H9 (cell line): ENCODE results near the gene UBE2Q1. TPM values are rescaled to one million over a fixed set of nuclear protein-coding genes. Genes with fewer than 3 reads are reported as not detected.
A peak's percentile ranks its signal among the peaks of the same experiment; 100 is the strongest.

Experiments
- DNase-seq: peaks from one replicate; pipeline ENCODE4 v3.0.0-alpha.2; 2017
- H2AFZ ChIP-seq: one replicate; pipeline ENCODE4 v1.6.1; 2013; ENCODE audit warnings: mild to moderate bottlenecking, low read length, control low read depth, moderate library complexity
- H2AK5ac ChIP-seq: 2 replicates; pipeline ENCODE4 v1.6.1; 2013; ENCODE audit warnings: low read length, control low read depth, mixed read lengths; ENCODE audit not compliant: insufficient read length
- H2BK120ac ChIP-seq: one replicate; pipeline ENCODE4 v1.6.1; 2013; ENCODE audit warnings: low read depth, mild to moderate bottlenecking, low read length, control low read depth, inconsistent platforms; ENCODE audit not compliant: poor library complexity, severe bottlenecking
- H2BK12ac ChIP-seq: 2 replicates; pipeline ENCODE4 v1.6.1; 2013; ENCODE audit warnings: low read length, control low read depth, mixed read lengths, low read depth; ENCODE audit not compliant: insufficient read length
- H2BK15ac ChIP-seq: 2 replicates; pipeline ENCODE4 v1.6.1; 2013; ENCODE audit warnings: low read depth, low read length, control low read depth
- H2BK20ac ChIP-seq: one replicate; pipeline ENCODE4 v1.6.1; 2013; ENCODE audit warnings: low read depth, mild to moderate bottlenecking, low read length, control low read depth, inconsistent platforms; ENCODE audit not compliant: poor library complexity, severe bottlenecking
- H2BK5ac ChIP-seq: 2 replicates; pipeline ENCODE4 v1.6.1; 2013; ENCODE audit warnings: low read length, control low read depth, mixed read lengths; ENCODE audit not compliant: insufficient read length
- H3K14ac ChIP-seq: 2 replicates; pipeline ENCODE4 v1.6.1; 2013; ENCODE audit warnings: low read length, control low read depth; ENCODE audit not compliant: insufficient read depth
- H3K18ac ChIP-seq: 2 replicates; pipeline ENCODE4 v1.6.1; 2013; ENCODE audit warnings: low read depth, mild to moderate bottlenecking, mixed read lengths, low read length, control low read depth; ENCODE audit not compliant: insufficient read length
- H3K23ac ChIP-seq: 2 replicates; pipeline ENCODE4 v1.6.1; 2013; ENCODE audit warnings: low read length, control low read depth, mixed read lengths, low read depth; ENCODE audit not compliant: insufficient read length
- H3K23me2 ChIP-seq: 2 replicates; pipeline ENCODE4 v1.6.1; 2013; ENCODE audit warnings: low read depth, mild to moderate bottlenecking, mixed read lengths, low read length, control low read depth; ENCODE audit not compliant: insufficient read length, poor library complexity, severe bottlenecking
- H3K27ac ChIP-seq: 2 replicates; pipeline ENCODE4 v1.5.1; 2013; ENCODE audit warnings: low read length, control low read depth, mixed read lengths, low read depth; ENCODE audit not compliant: insufficient read length
- H3K27me3 ChIP-seq: 2 replicates; pipeline ENCODE4 v1.6.1; 2013; ENCODE audit warnings: low read length, control low read depth, inconsistent platforms; ENCODE audit not compliant: insufficient read depth
- H3K4ac ChIP-seq: 2 replicates; pipeline ENCODE4 v1.6.1; 2013; ENCODE audit warnings: low read depth, mild to moderate bottlenecking, control low read depth, inconsistent platforms, low read length, moderate library complexity
- H3K4me1 ChIP-seq: 2 replicates; pipeline ENCODE4 v1.6.1; 2013; ENCODE audit warnings: low read length, control low read depth, inconsistent platforms; ENCODE audit not compliant: insufficient read depth
- H3K4me2 ChIP-seq: 2 replicates; pipeline ENCODE4 v1.6.1; 2013; ENCODE audit warnings: low read length, control low read depth, mixed read lengths; ENCODE audit not compliant: insufficient read length, insufficient read depth
- H3K56ac ChIP-seq: 2 replicates; pipeline ENCODE4 v1.6.1; 2013; ENCODE audit warnings: low read depth, mild to moderate bottlenecking, mixed read lengths, low read length, control low read depth; ENCODE audit not compliant: insufficient read length
- H3K79me1 ChIP-seq: 2 replicates; pipeline ENCODE4 v1.6.1; 2013; ENCODE audit warnings: low read depth, mild to moderate bottlenecking, moderate library complexity, low read length, control low read depth, inconsistent platforms; ENCODE audit not compliant: insufficient read depth, poor library complexity, severe bottlenecking
- H3K79me2 ChIP-seq: 2 replicates; pipeline ENCODE4 v1.6.1; 2013; ENCODE audit warnings: low read length, control low read depth, inconsistent platforms; ENCODE audit not compliant: insufficient read depth
- H3K9ac ChIP-seq: 2 replicates; pipeline ENCODE4 v1.6.1; 2013; ENCODE audit warnings: low read length, control low read depth, mixed read lengths; ENCODE audit not compliant: insufficient read length; ENCODE audit errors: extremely low read depth
- H3K9me3 ChIP-seq: one replicate; pipeline ENCODE4 v1.6.1; 2013; ENCODE audit warnings: low read depth, low read length, inconsistent platforms; ENCODE audit not compliant: control insufficient read depth
- H3T11ph ChIP-seq: one replicate; pipeline ENCODE4 v1.6.1; 2013; ENCODE audit warnings: mild to moderate bottlenecking, low read length, control low read depth, inconsistent platforms
- H4K20me1 ChIP-seq: one replicate; pipeline ENCODE4 v1.6.1; 2013; ENCODE audit not compliant: control insufficient read depth, insufficient read length, insufficient read depth
- H4K5ac ChIP-seq: 2 replicates; pipeline ENCODE4 v1.6.1; 2013; ENCODE audit warnings: low read depth, mild to moderate bottlenecking, mixed read lengths, low read length, control low read depth; ENCODE audit not compliant: insufficient read length
- H4K8ac ChIP-seq: replicated peaks from 2 replicates; pipeline ENCODE4 v1.6.1; 2013; ENCODE audit warnings: low read length, control low read depth, mixed read lengths, low read depth; ENCODE audit not compliant: insufficient read length
- H4K91ac ChIP-seq: 2 replicates; pipeline ENCODE4 v1.6.1; 2013; ENCODE audit warnings: low read depth, mild to moderate bottlenecking, moderate library complexity, mixed read lengths, low read length, control low read depth; ENCODE audit not compliant: insufficient read length
- H3K27ac Mint-ChIP-seq, 3 experiments: 2 replicates in 2 of 3; 3 replicates in 1 of 3; pipeline ENCODE4 v1.8.0; 2020 to 2021; ENCODE audit warnings: mixed read lengths in 3 of 3, mild to moderate bottlenecking in 1 of 3, moderate library complexity in 1 of 3
- H3K27me3 Mint-ChIP-seq: 2 replicates; pipeline ENCODE4 v1.8.0; 2021; ENCODE audit warnings: low read depth, mild to moderate bottlenecking, moderate library complexity, mixed read lengths
- H3K36me3 Mint-ChIP-seq, 3 experiments: 2 replicates in 2 of 3; 3 replicates in 1 of 3; pipeline ENCODE4 v1.8.0; 2020 to 2021; ENCODE audit warnings: low read depth in 3 of 3, mixed read lengths in 3 of 3; ENCODE audit not compliant: insufficient read depth in 1 of 3
- H3K4me1 Mint-ChIP-seq, 2 experiments: 2 replicates each; pipeline ENCODE4 v1.8.0; 2020; ENCODE audit warnings: mixed read lengths in 2 of 2
- H3K4me3 Mint-ChIP-seq, 2 experiments: 2 replicates in 1 of 2; 3 replicates in 1 of 2; pipeline ENCODE4 v1.8.0; 2020 to 2021; ENCODE audit warnings: mild to moderate bottlenecking in 2 of 2, mixed read lengths in 2 of 2, moderate library complexity in 1 of 2
- H3K9me3 Mint-ChIP-seq, 2 experiments: 2 replicates in 1 of 2; 3 replicates in 1 of 2; pipeline ENCODE4 v1.8.0; 2020; ENCODE audit warnings: mild to moderate bottlenecking in 2 of 2, mixed read lengths in 2 of 2, moderate library complexity in 1 of 2
- CTCF ChIP-seq: fragments of 200-600 bp; sonication (generic); conservative IDR thresholded peaks from 3 replicates; pipeline ENCODE4 v1.8.0; 2021; ENCODE audit warnings: antibody characterized with exemption, mild to moderate bottlenecking
- WGBS: extraction: QIAGEN DNeasy Blood & Tissue Kit; methylation state at CpG from one replicate; pipeline ENCODE4 v1.1.7; 2013; ENCODE audit warnings: missing lambda C conversion rate, low lambda C conversion rate, mixed read lengths; ENCODE audit not compliant: insufficient read length; ENCODE audit errors: extremely low coverage; 5-methylcytosine and 5-hydroxymethylcytosine counted together
- total RNA-seq: library from RNA; stranded (reverse); gene quantifications from 2 replicates; pipeline ENCODE4 v1.2.1, GENCODE V29; 2021

Gene UBE2Q1
- total RNA-seq, 1 experiment from 2014 or later: 108 TPM

- Histone ChIP-seq H4K20me1 (peaks cover 2% of the 10 kb centered on the region), H4K8ac (no peak within 1 kb of the TSS), H4K91ac (no peak within 1 kb of the TSS), H3K4me1 (peaks cover 7% of the 10 kb centered on the region; the same call in 1 of the 2 replicates), H3K9ac (peak within 1 kb of the TSS; percentile 98), H2BK5ac (peak within 1 kb of the TSS; percentile 95), H2BK20ac (no peak within 1 kb of the TSS), H3K23ac (peak within 1 kb of the TSS; percentile 95), H3K56ac (peak within 1 kb of the TSS; percentile 90), H3K9me3 (no peaks in the 10 kb centered on the region), H3K4ac (peak within 1 kb of the TSS; percentile 24; the same call in 1 of the 2 replicates), H3K79me1 (peaks cover 7% of the 10 kb centered on the region), H2BK15ac (no peak within 1 kb of the TSS), H2BK120ac (peak within 1 kb of the TSS; percentile 64), H2AK5ac (no peak within 1 kb of the TSS), H3K79me2 (peaks cover 39% of the 10 kb centered on the region; the same call in 1 of the 2 replicates), H2BK12ac (no peak within 1 kb of the TSS), H3T11ph (no peak within 1 kb of the TSS), H2AFZ (no peak within 1 kb of the TSS), H4K5ac (peak within 1 kb of the TSS; percentile 96), H3K18ac (peak within 1 kb of the TSS; percentile 93), H3K27me3 (no peaks in the 10 kb centered on the region), H3K27ac (peak within 1 kb of the TSS; percentile 92), H3K4me2 (peak within 1 kb of the TSS; percentile 98), H3K23me2 (peaks cover 12% of the 10 kb centered on the region), H3K14ac (peak within 1 kb of the TSS; percentile 96)
- Mint-ChIP-seq H3K27me3 (no peaks in the 10 kb centered on the region; the same call in 1 of the 2 replicates), H3K4me3 (peak within 1 kb of the TSS; percentile 83 to 98), H3K36me3 (peaks cover 15 to 16% (median 16%) of the 10 kb centered on the region in 3 experiments; a peak in 6 of 7 replicates), H3K27ac (peak within 1 kb of the TSS; percentile 98 to 100 (median 99)), H3K4me1 (peaks cover 66 to 67% of the 10 kb centered on the region in 2 experiments), H3K9me3 (no peaks in the 10 kb centered on the region)
- no peak for TF ChIP-seq CTCF
- WGBS: no CpG with 5 or more reads among the region's 59 CpGs
- peak; percentile 67 for DNase-seq
Measured at GRCh38 chr1:154607609-154608396, 49.3 kb upstream of the UBE2Q1 start, which contains the start of gene ADAR. TSS of gene ADAR (minus strand) at chr1:154608186. CDS start at chr1:154608006, 180 bp downstream.
